ENCODE data around the gene ACVRL1. TPM values are rescaled to one million over a fixed set of nuclear protein-coding genes. Genes with fewer than 3 reads are reported as not detected.

The ACVRL1 gene
- total RNA-seq, 2 experiments from 2014 or later = not detected

DNA sequence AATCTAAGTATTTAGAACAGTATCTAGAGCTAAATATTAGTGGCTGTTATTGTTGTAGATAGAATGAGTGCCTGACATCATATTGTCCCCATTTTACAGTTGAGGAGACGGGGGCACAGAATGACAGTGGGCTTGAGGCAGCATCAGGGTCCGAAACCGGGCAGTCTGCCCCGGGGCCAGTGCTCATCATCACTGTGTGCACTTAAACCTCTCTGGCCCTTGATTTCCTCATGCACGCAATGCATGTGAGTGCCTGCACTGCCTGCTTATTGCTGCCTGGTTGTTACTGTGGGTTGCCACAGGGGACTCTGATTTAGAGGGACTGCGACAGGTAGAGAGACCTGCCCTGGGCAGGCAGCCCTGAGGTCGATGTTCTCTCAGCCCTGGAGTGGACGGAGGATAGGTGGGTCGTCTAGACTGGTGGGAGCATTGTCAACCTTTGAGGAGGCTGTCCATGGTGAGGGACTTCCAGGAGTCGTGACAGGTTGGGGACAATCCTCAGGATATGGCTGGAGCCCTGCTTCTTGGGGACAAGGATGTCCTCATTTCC is 9.8 kb downstream of the ACVRL1 start:
- Histone ChIP-seq H3K36me3 (ENCODE audit: insufficient read depth, low read length) (no peaks in the 10 kb centered on the region), H3K27me3 (ENCODE audit: control insufficient read depth in 1 of 2, insufficient read depth in 2 of 2, low read length in 2 of 2) (no peaks in the 10 kb centered on the region), H3K27ac (ENCODE audit: low read depth in 1 of 2, low read length in 2 of 2) (no peak overlapping the region), H3K9me3 (ENCODE audit: control insufficient read depth in 1 of 2, insufficient read depth in 1 of 2, low read length in 2 of 2) (no peaks in the 10 kb centered on the region), H3K4me1 (ENCODE audit: insufficient read depth, low read length) (no peaks in the 10 kb centered on the region), H3K4me3 (ENCODE audit: low read length) (no peak overlapping the region)
- DNase-seq = no peak
- POLR2A ChIA-PET = no interaction called here
- no peak overlapping the region for H3K27ac Mint-ChIP-seq
- TF ChIP-seq, protein P1, sequence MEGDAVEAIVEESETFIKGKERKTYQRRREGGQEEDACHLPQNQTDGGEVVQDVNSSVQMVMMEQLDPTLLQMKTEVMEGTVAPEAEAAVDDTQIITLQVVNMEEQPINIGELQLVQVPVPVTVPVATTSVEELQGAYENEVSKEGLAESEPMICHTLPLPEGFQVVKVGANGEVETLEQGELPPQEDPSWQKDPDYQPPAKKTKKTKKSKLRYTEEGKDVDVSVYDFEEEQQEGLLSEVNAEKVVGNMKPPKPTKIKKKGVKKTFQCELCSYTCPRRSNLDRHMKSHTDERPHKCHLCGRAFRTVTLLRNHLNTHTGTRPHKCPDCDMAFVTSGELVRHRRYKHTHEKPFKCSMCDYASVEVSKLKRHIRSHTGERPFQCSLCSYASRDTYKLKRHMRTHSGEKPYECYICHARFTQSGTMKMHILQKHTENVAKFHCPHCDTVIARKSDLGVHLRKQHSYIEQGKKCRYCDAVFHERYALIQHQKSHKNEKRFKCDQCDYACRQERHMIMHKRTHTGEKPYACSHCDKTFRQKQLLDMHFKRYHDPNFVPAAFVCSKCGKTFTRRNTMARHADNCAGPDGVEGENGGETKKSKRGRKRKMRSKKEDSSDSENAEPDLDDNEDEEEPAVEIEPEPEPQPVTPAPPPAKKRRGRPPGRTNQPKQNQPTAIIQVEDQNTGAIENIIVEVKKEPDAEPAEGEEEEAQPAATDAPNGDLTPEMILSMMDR (IDR thresholded peaks at IDR 0.05) = no peak
- H3K27me3 Mint-ChIP-seq = no peaks in the 10 kb centered on the region
- H3K9me3 Mint-ChIP-seq = no peaks in the 10 kb centered on the region
- CTCF ChIA-PET = no interaction called here
- H3K4me1 Mint-ChIP-seq (ENCODE audit: low read depth) = no peaks in the 10 kb centered on the region
- no peaks in the 10 kb centered on the region for H3K36me3 Mint-ChIP-seq (ENCODE audit: low read depth)
- intact Hi-C loops (cut with DNase I, micrococcal nuclease) = no loop called here
- H3K4me3 Mint-ChIP-seq = no peak overlapping the region
- no peak for ATAC-seq (ENCODE audit: poor library complexity)

DNA sequence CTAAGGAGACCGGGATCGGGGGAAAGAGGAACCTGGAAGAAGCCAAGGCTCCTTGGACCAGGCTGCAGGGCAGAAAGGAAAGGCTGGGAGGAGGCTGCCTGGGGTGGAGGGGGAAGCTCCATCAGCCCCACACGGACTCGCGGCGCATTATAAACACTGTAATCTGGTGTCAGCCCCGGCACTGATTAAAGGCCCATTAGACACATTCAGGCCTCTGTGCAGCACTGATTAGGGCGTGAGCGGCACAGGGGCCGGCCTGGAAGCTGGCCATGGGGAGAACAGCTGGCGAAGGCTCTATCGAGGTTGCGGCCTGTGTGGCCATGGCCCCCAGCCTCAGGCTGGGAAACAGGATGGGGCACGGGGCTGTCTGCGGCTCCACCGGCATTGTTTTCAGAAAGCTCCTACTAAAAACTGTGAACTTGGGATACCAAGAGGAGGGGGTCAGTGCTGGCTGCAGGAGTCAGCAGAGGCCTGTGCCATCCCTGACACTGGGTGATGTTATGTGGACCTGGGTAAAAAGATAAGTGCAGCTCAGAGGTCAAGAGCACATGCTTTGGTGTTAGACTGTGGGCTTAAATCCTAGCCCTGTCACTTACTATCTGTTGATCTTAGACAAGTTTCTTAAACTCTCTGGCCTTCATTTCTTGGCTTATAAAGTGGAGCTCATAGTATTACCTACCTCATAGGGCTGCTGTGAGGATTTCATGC is 10.6 kb downstream of the ACVRL1 start:
- Histone ChIP-seq H3K9me3 (ENCODE audit: control insufficient read depth in 1 of 2, insufficient read depth in 1 of 2, low read length in 2 of 2) (no peaks in the 10 kb centered on the region), H3K4me1 (ENCODE audit: insufficient read depth, low read length) (peaks cover under 1% of the 10 kb centered on the region), H3K36me3 (ENCODE audit: insufficient read depth, low read length) (no peaks in the 10 kb centered on the region), H3K27ac (ENCODE audit: low read depth in 1 of 2, low read length in 2 of 2) (no peak overlapping the region), H3K4me3 (ENCODE audit: low read length) (no peak overlapping the region), H3K27me3 (ENCODE audit: control insufficient read depth in 1 of 2, insufficient read depth in 2 of 2, low read length in 2 of 2) (no peaks in the 10 kb centered on the region)
- Mint-ChIP-seq H3K27ac (no peak overlapping the region), H3K36me3 (ENCODE audit: low read depth) (no peaks in the 10 kb centered on the region), H3K27me3 (no peaks in the 10 kb centered on the region), H3K9me3 (no peaks in the 10 kb centered on the region), H3K4me1 (ENCODE audit: low read depth) (no peaks in the 10 kb centered on the region), H3K4me3 (no peak overlapping the region)
- intact Hi-C loops (cut with DNase I, micrococcal nuclease) = no loop called here
- ChIA-PET CTCF (no interaction called here), POLR2A (no interaction called here)
- DNase-seq = no peak
- ATAC-seq (ENCODE audit: poor library complexity) = no peak
- TF ChIP-seq, protein P1 (IDR thresholded peaks at IDR 0.05) = no peak

DNA sequence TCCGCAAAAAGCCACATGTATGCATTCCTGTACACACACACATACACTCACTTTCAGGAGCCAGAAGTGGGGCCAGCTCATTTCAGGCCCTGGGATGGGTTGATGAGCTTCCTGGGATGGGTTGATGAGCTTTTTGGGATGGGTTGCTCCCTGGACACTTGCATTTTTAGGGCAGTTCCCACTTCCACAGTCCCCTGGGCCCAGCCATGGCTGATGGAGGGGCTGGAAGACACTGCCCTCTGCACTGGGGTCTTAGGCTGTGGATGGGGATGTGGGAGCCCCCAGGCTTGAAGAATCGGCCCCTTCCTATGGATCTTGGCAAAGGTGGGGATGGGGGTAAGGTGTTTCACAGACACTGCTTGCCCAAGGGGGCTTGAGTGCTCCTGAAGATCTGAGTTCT is 12.7 kb downstream of the ACVRL1 start:
- TF ChIP-seq, protein P1 (IDR thresholded peaks at IDR 0.05) = no peak
- H3K4me3 Mint-ChIP-seq = no peak overlapping the region
- Histone ChIP-seq H3K36me3 (ENCODE audit: insufficient read depth, low read length) (no peaks in the 10 kb centered on the region), H3K4me1 (ENCODE audit: insufficient read depth, low read length) (peaks cover 12% of the 10 kb centered on the region), H3K27ac (ENCODE audit: low read depth in 1 of 2, low read length in 2 of 2) (no peak overlapping the region), H3K4me3 (ENCODE audit: low read length) (no peak overlapping the region), H3K27me3 (ENCODE audit: control insufficient read depth in 1 of 2, insufficient read depth in 2 of 2, low read length in 2 of 2) (no peaks in the 10 kb centered on the region), H3K9me3 (ENCODE audit: control insufficient read depth in 1 of 2, insufficient read depth in 1 of 2, low read length in 2 of 2) (no peaks in the 10 kb centered on the region)
- no peaks in the 10 kb centered on the region for H3K36me3 Mint-ChIP-seq (ENCODE audit: low read depth)
- ATAC-seq (ENCODE audit: poor library complexity) (no peak), DNase-seq (no peak)
- H3K4me1 Mint-ChIP-seq (ENCODE audit: low read depth) = peaks cover 7% of the 10 kb centered on the region
- H3K9me3 Mint-ChIP-seq = no peaks in the 10 kb centered on the region
- ChIA-PET POLR2A (no interaction called here), CTCF (no interaction called here)
- H3K27ac Mint-ChIP-seq = no peak overlapping the region
- no peaks in the 10 kb centered on the region for H3K27me3 Mint-ChIP-seq
- intact Hi-C loops (cut with DNase I, micrococcal nuclease) = no loop called here

All from CD4-positive, alpha-beta T cell (primary cell).